A549 (cell line): ENCODE measurements around the gene PRKG1. TPM values are rescaled to one million over a fixed set of nuclear protein-coding genes. Genes with fewer than 3 reads are reported as not detected.

Source experiments
- ATAC-seq, 2 experiments: fragments of 200-7000 bp in 1 of 2; fragments of >200 bp in 1 of 2; cut with Nextera tagmentation in 1 of 2; cut with Tn5 transposase in 1 of 2; 3 replicates each; pipeline versions ENCODE4 v1.8.0 to v1.9.1; 2018 to 2020; ENCODE audit warnings: mild to moderate bottlenecking in 1 of 2, moderate library complexity in 1 of 2
- CTCF ChIA-PET: fragments of 300-600 bp; sonication (Branson Sonifier 250); formaldehyde crosslinking; extraction: SDS; loops from one replicate; lab custom pipeline; 2021; ENCODE audit warnings: antibody characterized with exemption, inconsistent platforms; lab: Yijun Ruan, JAX
- POLR2A ChIA-PET: fragments of 350-600 bp; formaldehyde crosslinking; extraction: SDS; loops from one replicate; lab custom pipeline; 2021; ENCODE audit warnings: antibody characterized with exemption, inconsistent platforms; lab: Yijun Ruan, JAX
- DNase-seq, 2 experiments: peaks; one replicate each; pipeline versions ENCODE4 v3.0.0 to v3.0.0-alpha.2; 2011 to 2016; ENCODE audit warnings: low read depth in 1 of 2, low spot score in 1 of 2
- FAIRE-seq: peaks from 2 replicates; lab custom pipeline; 2011; peaks lifted over from hg19 to GRCh38; lab: Jason Lieb, UNC
- H3K27ac ChIP-seq, 2 experiments: fragments of >200 bp; sonication (Bioruptor Twin); formaldehyde crosslinking; 3 replicates each; pipeline ENCODE4 v1.5.1; 2016 to 2017
- H3K4me1 ChIP-seq: fragments of >200 bp; sonication (Bioruptor Twin); formaldehyde crosslinking; 3 replicates; pipeline ENCODE4 v1.6.1; 2016
- H3K4me2 ChIP-seq: fragments of >200 bp; sonication (Bioruptor Twin); formaldehyde crosslinking; 3 replicates; pipeline ENCODE4 v1.6.1; 2016
- H3K4me3 ChIP-seq: fragments of >200 bp; sonication (Bioruptor Twin); formaldehyde crosslinking; 3 replicates; pipeline ENCODE4 v1.5.1; 2016
- H3K9me3 ChIP-seq: fragments of >200 bp; sonication (Bioruptor Twin); formaldehyde crosslinking; 3 replicates; pipeline ENCODE4 v1.6.1; 2016
- CEBPB ChIP-seq, 2 experiments: fragments of >200 bp in 1 of 2; sonication (Bioruptor Twin) in 1 of 2; formaldehyde crosslinking in 1 of 2; IDR thresholded peaks; 2 replicates each; pipeline ENCODE4 v1.6.1; 2012 to 2016
- CHD2 ChIP-seq: fragments of 150-350 bp; IDR thresholded peaks from 2 replicates; pipeline ENCODE4 v1.6.1; 2014; ENCODE audit warnings: low read length; ENCODE audit not compliant: partially characterized antibody
- ELK1 ChIP-seq: fragments of 150-350 bp; IDR thresholded peaks from 2 replicates; pipeline ENCODE4 v1.6.1; 2014; ENCODE audit warnings: low read depth, mild to moderate bottlenecking, low read length
- EP300 ChIP-seq, 2 experiments: fragments of >200 bp; sonication (Bioruptor Twin); formaldehyde crosslinking; IDR thresholded peaks; 2 replicates in 1 of 2; 3 replicates in 1 of 2; pipeline ENCODE4 v1.6.1; 2016 to 2017
- ESRRA ChIP-seq: fragments of 150-350 bp; IDR thresholded peaks from 2 replicates; pipeline ENCODE4 v1.6.1; 2014; ENCODE audit warnings: mild to moderate bottlenecking, low read length, borderline replicate concordance
- FOSB ChIP-seq: fragments of 250-450 bp; sonication (Bioruptor Pico); IDR thresholded peaks from 2 replicates; pipeline ENCODE4 v1.5.0; 2020; ENCODE audit warnings: mild to moderate bottlenecking, moderate library complexity
- FOXS1 ChIP-seq: fragments of 250-450 bp; sonication (Bioruptor Pico); IDR thresholded peaks from 2 replicates; pipeline ENCODE4 v1.5.0; 2020; ENCODE audit warnings: mild to moderate bottlenecking, moderate library complexity
- HOXA7 ChIP-seq: fragments of 250-450 bp; sonication (Bioruptor Pico); IDR thresholded peaks from 2 replicates; pipeline ENCODE4 v1.5.0; 2020; ENCODE audit warnings: mild to moderate bottlenecking, moderate library complexity
- HOXB5 ChIP-seq: fragments of 250-450 bp; sonication (Bioruptor Pico); IDR thresholded peaks from 2 replicates; pipeline ENCODE4 v1.5.0; 2020; ENCODE audit warnings: mild to moderate bottlenecking, moderate library complexity
- JUNB ChIP-seq: fragments of >200 bp; sonication (Bioruptor Twin); formaldehyde crosslinking; IDR thresholded peaks from 2 replicates; pipeline ENCODE4 v1.6.1; 2016
- KDM5A ChIP-seq: fragments of 200-600 bp; sonication (generic); IDR thresholded peaks from 2 replicates; pipeline ENCODE4 v1.6.1; 2016; ENCODE audit warnings: antibody characterized with exemption, mild to moderate bottlenecking
- MAFK ChIP-seq: fragments of 450-650 bp; IDR thresholded peaks from 2 replicates; pipeline ENCODE4 v1.6.1; 2014; ENCODE audit not compliant: partially characterized antibody
- MAZ ChIP-seq: fragments of 150-350 bp; IDR thresholded peaks from 2 replicates; pipeline ENCODE4 v1.6.1; 2014; ENCODE audit warnings: antibody characterized with exemption, low read depth, low read length, borderline replicate concordance
- NFE2L2 ChIP-seq: fragments of 150-350 bp; conservative IDR thresholded peaks from 2 replicates; pipeline ENCODE4 v1.6.1; 2014; ENCODE audit warnings: low read length
- NPAS2 ChIP-seq: fragments of 250-450 bp; sonication (Bioruptor Pico); IDR thresholded peaks from 2 replicates; pipeline ENCODE4 v1.8.0; 2022; ENCODE audit warnings: mild to moderate bottlenecking, moderate library complexity, borderline replicate concordance
- NR3C1 ChIP-seq: fragments of >200 bp; sonication (Bioruptor Twin); formaldehyde crosslinking; IDR thresholded peaks from 3 replicates; pipeline ENCODE4 v1.6.1; 2017
- PBX3 ChIP-seq: IDR thresholded peaks from 2 replicates; pipeline ENCODE4 v1.6.1; 2012
- PHF8 ChIP-seq: fragments of 200-600 bp; sonication (generic); IDR thresholded peaks from 2 replicates; pipeline ENCODE4 v1.6.1; 2016; ENCODE audit warnings: low read depth, mild to moderate bottlenecking, antibody characterized with exemption, moderate library complexity, borderline replicate concordance
- POLR2A ChIP-seq: IDR thresholded peaks from 2 replicates; pipeline ENCODE4 v1.6.1; 2012; ENCODE audit warnings: mild to moderate bottlenecking, low read length
- POLR2AphosphoS2 ChIP-seq: conservative IDR thresholded peaks from 2 replicates; pipeline ENCODE4 v1.6.1; 2012; ENCODE audit warnings: low read length, improper control_type of control experiment, inconsistent platforms
- RCOR1 ChIP-seq: fragments of 150-350 bp; IDR thresholded peaks from 2 replicates; pipeline ENCODE4 v1.6.1; 2014; ENCODE audit warnings: antibody characterized with exemption, low read length, low read depth
- REST ChIP-seq: fragments of 200-600 bp; sonication (generic); IDR thresholded peaks from 2 replicates; pipeline ENCODE4 v1.6.1; 2016; ENCODE audit warnings: antibody characterized with exemption, mild to moderate bottlenecking, moderate library complexity
- RFX5 ChIP-seq: fragments of 450-650 bp; IDR thresholded peaks from 2 replicates; pipeline ENCODE4 v1.7.1; 2014; ENCODE audit warnings: antibody characterized with exemption, mild to moderate bottlenecking, moderate library complexity
- RNF2 ChIP-seq: fragments of 200-600 bp; sonication (generic); IDR thresholded peaks from 2 replicates; pipeline ENCODE4 v1.6.1; 2016; ENCODE audit warnings: low read depth, mild to moderate bottlenecking, antibody characterized with exemption, moderate library complexity, borderline replicate concordance
- TFCP2L1 ChIP-seq: fragments of 250-450 bp; sonication (Bioruptor Pico); IDR thresholded peaks from 2 replicates; pipeline ENCODE4 v1.5.0; 2021; ENCODE audit warnings: mild to moderate bottlenecking
- TP53 ChIP-seq: fragments of 250-450 bp; sonication (Bioruptor Pico); IDR thresholded peaks from 2 replicates; pipeline ENCODE4 v1.5.0; 2021; ENCODE audit warnings: mild to moderate bottlenecking, moderate library complexity
- ZC3H11A ChIP-seq: fragments of 450-650 bp; IDR thresholded peaks from 2 replicates; pipeline ENCODE4 v1.6.1; 2014; ENCODE audit warnings: antibody characterized with exemption, mild to moderate bottlenecking
- WGBS: methylation state at CpG from one replicate; pipeline ENCODE4 v1.1.6; 2017; ENCODE audit errors: missing lambda C conversion rate; 5-methylcytosine and 5-hydroxymethylcytosine counted together
- polyA plus RNA-seq, 4 experiments: library from polyadenylated mRNA; depleted of rRNA in 3 of 4; stranded (reverse); fragments of >200 nt; fragmentation: RNase III in 1 of 4; extraction: RNeasy Plus Mini Kit Qiagen cat#74134 plus additional on column Dnase treatment in 1 of 4; gene quantifications; 2 replicates in 3 of 4; 3 replicates in 1 of 4; pipeline ENCODE4 v1.2.3, GENCODE V29; 2011 to 2017

PRKG1 gene
- polyA plus RNA-seq, 2 of the 4 experiments (the other 2 are of a cell fraction): not detected

- no peak for FAIRE-seq
- 5% methylated on average over 3 of the region's 3 CpGs for WGBS
- H3K4me3 ChIP-seq: no peak overlapping the region
Observed at GRCh38 chr10:51198170-51198569, 123.9 kb downstream of the PRKG1 start.

GRCh38 chr10:51201947-51202346 lies 127.7 kb downstream of the PRKG1 start:
- Histone ChIP-seq H3K4me3 (no peak overlapping the region), H3K4me1 (no peaks in the 10 kb centered on the region), H3K4me2 (no peak overlapping the region), H3K27ac (no peak overlapping the region), H3K9me3 (no peaks in the 10 kb centered on the region)
- DNase-seq: no peak
- TF ChIP-seq PBX3: no peak
- TF ChIP-seq EP300 (IDR thresholded peaks at IDR 0.05): no peak
- TF ChIP-seq NR3C1: no peak
- TF ChIP-seq CHD2: no peak
- no peak for TF ChIP-seq NPAS2
- no peak for TF ChIP-seq RCOR1
- no peak for TF ChIP-seq RNF2
- POLR2A ChIA-PET: no interaction called here
- ATAC-seq: no peak
- 0% methylated on average over 1 of the region's 1 CpG for WGBS
- CTCF ChIA-PET: no interaction called here
- FAIRE-seq: no peak

More at GRCh38 chr10:51198170-51198569, 123.9 kb downstream of the PRKG1 start:
- ChIA-PET CTCF (no interaction called here), POLR2A (no interaction called here)
- ATAC-seq (no peak), DNase-seq (no peak)
- Histone ChIP-seq H3K9me3 (no peaks in the 10 kb centered on the region), H3K4me1 (no peaks in the 10 kb centered on the region), H3K27ac (no peak overlapping the region), H3K4me2 (no peak overlapping the region)
- no peak for TF ChIP-seq RFX5
- no peak for TF ChIP-seq FOSB (CRISPR knock-in tag)
- TF ChIP-seq ZC3H11A: no peak
- TF ChIP-seq JUNB: no peak
- no peak for TF ChIP-seq FOXS1 (CRISPR knock-in tag)
- no peak for TF ChIP-seq HOXA7
- TF ChIP-seq CEBPB (IDR thresholded peaks at IDR 0.05): no peak
- no peak for TF ChIP-seq TP53 (CRISPR knock-in tag)
- no peak for TF ChIP-seq NFE2L2
- TF ChIP-seq TFCP2L1: no peak

GRCh38 chr10:51203359-51203758 lies 129.1 kb downstream of the PRKG1 start:
- ChIA-PET POLR2A (no interaction called here), CTCF (no interaction called here)
- H3K4me2 ChIP-seq: no peak overlapping the region

More at GRCh38 chr10:51203359-51203758, 129.1 kb downstream of the PRKG1 start:
- FAIRE-seq (no peak), ATAC-seq (no peak), DNase-seq (no peak)
- Histone ChIP-seq H3K9me3 (no peaks in the 10 kb centered on the region), H3K4me3 (no peak overlapping the region), H3K27ac (no peak overlapping the region), H3K4me1 (no peaks in the 10 kb centered on the region)
- TF ChIP-seq MAZ (no peak), ELK1 (no peak), KDM5A (no peak), ESRRA (no peak), PHF8 (no peak), POLR2AphosphoS2 (no peak), HOXB5 (CRISPR knock-in tag) (no peak), MAFK (no peak), POLR2A (no peak), JUNB (no peak), REST (no peak)
- 41% methylated on average over 2 of the region's 2 CpGs for WGBS
